GM21825 (cell line): ENCODE data around the gene FAM149A.

Experiments
- ATAC-seq: cut with Tn5 transposase; IDR thresholded peaks from one replicate; pipeline ENCODE4 v1.9.1; 2021; ENCODE audit warnings: mild to moderate bottlenecking, moderate library complexity; ENCODE audit not compliant: unreplicated experiment

FAM149A gene

DNA sequence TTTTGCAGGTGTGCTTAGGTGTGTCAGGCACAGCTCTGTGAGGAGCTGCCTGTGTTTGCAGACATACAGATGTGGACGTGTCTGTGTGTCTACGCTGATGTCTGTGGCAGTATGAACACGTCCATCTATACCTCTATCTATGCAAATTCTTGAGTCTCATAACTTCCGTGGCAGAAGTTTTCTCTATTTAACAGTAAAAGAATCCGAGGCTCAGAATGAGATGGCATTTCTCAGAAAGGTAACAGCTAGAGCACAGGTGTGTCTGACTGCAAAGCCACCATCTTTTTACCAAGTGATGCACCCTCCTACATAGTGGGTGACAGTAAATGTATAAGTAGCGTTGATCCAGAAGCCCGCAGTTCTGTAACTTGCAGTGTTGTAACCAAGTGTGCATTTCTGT lies 47.0 kb downstream of the FAM149A start:
- no peak for ATAC-seq

DNA sequence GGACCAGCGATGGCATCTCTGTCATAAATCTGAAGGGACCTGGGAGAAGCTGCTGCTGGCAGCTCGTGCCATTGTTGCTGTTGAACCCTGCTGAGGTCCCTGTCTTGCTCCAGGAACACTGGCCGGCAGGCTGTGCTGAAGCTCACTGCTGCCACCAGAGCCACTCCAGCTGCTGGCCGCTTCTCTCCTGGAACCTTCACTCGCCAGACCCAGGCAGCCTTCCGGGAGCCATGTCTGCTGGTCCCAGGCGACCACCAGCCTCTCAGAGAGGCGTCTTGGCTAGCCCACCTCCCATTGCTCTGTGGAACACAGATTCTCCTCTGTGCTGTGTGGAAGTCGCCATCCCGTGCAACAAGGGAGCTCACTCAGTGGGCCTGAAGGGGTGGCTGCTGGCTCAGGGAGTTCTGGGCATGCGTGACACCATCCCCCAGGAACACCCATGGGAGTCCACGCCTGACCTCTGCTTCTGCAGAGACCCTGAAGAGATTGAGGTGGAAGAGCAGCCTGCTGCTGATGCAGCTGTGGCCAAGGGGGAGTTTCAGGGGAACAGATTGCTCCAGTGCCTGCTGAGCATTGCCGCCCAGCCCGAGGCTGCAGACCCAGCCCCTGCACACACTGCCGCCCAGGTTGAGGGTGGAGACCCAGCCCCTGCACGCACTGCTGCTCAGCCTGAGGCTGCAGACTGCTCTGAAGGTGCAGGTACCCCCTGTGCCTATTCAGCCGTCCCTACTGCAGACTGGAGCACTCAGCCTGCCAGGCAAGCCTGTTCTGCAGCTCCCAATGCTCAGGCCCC lies 53.7 kb downstream of the FAM149A start:
- ATAC-seq, result no peak

DNA sequence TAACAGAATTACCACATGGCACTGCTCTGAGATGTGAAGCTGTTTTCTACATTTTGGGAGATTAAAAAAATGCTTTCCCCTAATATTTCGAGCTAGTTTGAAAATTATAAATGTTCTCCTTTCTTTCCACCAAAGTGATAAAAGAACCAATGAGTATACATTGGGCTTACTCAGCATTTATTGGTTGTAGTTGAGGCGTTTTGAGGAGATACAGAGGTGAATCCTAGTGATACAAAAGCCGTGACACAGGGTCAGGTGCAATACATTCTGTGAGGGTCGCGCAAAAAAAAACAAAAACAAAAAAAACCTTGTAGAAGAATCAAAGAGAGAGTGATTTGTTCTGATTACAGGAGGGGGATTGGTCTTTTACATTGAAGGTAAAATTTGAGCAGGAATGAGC lies 54.5 kb downstream of the FAM149A start:
- ATAC-seq, result no peak

DNA sequence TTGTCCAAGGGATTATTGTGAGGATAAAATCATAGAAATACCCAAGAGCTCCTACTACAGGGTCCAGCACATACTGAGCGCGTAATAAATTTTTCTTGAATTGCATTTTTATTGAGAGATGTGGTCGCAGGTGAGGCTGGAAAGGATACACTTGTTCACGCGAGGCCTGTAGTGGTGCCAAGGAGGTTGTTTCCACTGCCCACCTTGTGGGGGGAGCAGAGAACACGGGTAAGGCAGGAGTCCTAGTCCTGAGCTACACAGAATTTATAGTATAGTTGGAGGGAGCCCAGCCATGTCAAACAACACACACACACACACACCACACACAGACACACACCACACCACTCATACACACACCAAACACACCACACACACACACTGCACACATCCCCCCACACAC lies 55.1 kb downstream of the FAM149A start:
- no peak for ATAC-seq

DNA sequence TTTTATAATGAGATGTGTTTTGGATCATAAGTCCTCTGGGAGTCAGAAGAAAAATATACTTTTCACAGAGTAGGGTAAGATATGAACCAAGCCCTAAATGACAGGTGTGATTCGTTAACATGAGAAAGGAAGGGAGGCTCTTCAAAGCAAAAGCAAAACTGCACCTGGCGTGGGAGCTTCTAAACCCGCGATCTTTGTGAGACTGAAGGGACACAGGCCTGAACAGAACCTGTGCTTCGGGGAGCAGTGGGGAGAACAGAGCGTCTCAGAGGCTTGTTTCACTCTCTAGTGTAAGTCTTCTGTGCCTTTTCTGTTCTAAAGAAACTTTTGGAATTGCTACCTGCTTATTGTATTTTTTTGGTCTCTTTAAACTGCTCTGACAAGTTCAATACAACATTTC lies 56.6 kb downstream of the FAM149A start:
- ATAC-seq, result peak; percentile 70

DNA sequence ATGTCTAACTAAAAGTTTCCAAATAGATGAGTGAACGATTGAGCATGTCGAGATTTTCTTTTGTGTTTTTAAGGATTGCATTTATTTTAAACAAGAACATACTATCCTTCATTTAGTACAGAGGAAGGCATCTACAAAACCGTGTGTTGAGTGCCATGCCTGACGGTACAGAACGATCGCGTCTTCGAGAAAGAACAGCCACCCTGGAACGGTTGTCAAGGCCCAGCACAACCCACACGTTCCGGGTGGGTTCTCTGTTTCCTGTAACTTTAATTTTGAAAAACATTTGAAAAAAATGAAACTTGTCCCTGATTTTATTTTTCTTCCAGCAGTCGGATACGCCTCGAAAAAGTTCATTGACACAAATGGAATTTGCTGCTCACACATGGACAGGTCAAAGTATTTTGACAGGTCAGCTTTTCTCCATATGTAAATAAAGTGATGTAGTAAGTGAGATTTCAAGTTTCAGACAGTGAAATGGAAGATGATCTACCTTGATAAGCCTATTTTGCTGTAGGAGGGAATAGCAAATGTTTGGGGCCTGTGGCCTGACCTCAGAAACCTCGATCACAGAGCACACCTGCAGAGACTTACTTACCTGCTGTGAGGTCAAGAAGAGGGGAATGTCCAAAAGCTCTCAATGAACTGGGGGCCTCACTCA lies 62.5 kb downstream of the FAM149A start:
- no peak for ATAC-seq

DNA sequence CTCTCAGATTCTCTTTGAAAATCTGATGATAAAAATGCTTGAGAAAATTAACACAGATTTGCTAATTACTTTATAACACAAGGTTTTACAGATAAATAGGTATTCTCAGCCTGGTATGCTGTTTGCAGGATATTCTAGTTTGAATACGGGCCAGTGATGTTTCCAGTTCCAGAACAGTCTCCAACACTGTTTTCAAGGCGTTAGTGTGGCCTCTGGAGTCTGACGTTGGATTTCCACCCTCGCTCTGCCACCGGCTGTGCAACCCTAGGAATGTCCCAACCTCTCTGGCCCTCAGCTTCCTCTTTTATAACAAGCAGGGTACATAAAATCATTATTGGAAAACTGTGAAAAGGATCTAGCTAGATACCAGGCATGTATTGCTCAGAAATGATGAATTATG lies 63.1 kb downstream of the FAM149A start:
- ATAC-seq, result no peak

DNA sequence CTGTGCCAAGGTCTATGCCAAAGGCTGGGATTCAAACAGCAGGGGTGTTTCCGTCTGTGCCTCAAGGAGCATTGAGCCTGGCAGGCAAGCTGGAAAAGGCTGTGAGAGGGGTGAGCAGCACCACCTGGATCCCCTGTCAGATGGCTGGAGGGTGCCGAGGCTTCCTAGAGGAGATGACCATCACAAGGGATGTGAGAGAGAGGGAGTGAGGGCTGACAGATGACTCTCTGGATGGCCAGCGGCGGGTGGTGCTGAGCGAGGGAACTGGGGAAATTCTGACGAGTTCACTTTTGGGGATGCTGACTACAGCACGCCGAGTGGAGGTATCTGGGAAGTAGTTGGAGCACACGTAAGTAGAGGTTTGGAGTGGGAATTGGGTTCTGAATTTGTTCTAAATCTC lies 64.2 kb downstream of the FAM149A start:
- no peak for ATAC-seq

DNA sequence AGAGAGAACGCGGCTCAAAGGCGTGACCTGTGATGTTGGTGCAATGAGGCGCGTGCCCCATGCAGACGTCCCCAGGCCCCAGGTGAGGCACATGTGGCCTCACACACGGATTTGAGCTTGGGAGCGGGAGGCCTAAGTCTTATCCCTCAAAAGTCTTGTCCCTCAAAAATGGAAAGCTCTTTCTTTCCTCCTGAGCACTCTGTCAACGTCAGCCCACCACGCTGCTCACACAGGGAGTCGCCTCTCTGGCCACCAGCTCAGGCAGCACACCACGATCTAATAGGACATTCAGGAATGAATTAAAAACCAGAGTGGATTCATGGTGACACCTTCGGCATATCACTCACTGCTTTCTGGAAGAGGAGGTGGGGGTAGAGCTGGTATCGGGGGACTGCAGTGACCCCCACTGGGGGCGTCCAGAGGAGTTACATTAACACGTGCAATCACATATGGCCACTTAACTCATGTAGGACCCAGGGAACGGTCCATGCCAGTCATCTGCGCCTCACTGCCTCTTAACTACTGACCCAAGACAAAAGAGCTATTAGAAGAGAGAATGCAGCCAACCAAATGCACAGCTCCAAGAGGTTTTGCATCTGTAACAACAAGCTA lies 64.9 kb downstream of the FAM149A start:
- ATAC-seq, result no peak

DNA sequence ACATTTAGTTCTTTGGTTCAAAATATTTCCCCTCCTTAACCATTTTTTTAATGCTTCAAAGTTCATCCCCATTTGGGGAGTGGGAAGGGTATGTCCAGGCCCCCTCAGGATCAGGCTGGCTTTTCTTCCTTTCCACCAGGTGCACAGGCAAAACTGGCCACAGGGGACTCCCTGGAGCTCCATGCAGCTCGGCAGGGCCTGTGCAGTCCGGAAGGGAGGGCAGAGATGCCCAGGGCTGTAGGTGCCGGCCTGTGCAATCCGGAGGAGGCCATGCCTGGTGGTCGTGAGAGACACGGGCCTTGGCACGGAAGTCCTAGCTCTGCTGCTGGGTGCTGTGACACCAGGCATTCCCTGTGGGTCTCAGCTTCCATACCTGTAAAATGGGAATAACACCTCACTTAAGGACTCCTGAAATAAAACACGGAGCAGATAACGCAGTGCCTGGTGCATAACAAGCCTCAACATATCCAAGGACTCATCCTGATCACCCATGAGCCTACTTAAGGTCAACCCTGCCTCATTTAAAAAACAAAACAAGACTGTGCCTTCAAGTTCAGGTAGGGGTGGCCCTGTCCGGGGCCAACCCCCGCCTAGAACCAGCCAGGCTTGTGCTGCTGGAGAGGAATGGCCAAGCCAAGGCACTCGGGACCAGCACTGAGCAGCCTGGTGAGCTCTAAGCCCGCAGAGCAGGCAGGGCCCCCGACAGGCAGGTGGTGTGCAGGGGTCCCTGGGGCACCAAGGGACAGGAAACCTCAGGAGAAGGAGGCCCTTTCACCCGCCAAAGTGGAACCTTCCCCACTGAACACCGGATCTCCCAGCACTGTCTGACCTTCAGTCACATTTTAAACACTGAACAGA lies 65.7 kb downstream of the FAM149A start:
- no peak for ATAC-seq

DNA sequence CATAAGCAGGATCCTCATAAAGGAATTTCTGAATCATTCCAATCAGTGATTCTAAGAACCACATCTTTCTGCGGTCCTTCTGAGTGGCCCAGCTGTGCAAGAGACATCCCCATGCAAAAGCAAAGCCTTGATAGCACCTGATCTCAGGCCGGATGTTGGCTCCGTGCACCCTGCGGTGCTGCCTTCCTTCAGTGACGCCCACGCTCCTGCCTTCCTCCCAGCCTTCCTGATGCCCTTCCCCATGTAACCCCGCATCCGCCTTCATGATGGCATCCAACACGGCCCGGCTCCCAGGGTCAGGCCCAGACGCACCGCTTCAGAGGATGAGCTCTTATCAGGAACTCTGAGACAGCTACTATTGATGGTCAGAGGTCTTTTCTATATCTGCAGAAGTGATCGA lies 66.5 kb downstream of the FAM149A start:
- no peak for ATAC-seq

DNA sequence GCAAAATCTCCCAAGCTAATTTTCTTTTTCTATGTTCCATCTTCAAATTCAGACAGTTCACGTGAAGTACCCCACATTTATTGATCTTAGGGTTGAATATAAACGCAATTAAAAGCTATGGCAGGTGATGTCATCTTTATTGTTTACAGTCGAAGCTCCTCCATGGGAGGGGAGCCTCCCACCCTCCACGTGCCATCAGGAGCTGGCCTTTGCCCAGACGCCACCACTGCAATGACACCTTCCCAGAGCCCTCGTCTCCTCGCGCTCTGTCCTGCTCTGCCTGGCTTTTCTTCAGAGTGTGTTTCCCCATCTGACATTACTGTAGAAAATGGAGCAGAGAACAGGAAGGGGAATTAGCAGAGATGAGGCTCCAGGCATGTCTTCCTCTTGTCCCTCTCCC lies 68.0 kb downstream of the FAM149A start:
- no peak for ATAC-seq

DNA sequence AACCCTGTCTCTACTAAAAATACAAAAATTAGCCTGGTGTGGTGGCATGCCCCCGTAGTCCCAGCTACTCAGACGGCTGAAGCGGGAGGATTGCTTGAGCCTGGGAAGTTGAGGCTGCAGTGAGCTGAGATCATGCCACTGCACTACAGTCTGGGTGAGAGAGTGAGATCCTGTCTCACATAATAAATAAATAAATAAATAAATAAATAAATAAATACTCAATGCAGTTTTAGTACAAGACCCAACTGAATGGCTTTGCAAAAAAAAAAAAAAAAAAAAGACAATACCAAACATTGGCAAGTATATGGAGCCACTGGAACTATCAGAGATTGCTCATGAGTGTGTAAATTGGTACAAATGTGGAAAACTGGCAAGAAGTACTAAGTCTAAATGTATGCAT lies 83.6 kb downstream of the FAM149A start:
- no peak for ATAC-seq

DNA sequence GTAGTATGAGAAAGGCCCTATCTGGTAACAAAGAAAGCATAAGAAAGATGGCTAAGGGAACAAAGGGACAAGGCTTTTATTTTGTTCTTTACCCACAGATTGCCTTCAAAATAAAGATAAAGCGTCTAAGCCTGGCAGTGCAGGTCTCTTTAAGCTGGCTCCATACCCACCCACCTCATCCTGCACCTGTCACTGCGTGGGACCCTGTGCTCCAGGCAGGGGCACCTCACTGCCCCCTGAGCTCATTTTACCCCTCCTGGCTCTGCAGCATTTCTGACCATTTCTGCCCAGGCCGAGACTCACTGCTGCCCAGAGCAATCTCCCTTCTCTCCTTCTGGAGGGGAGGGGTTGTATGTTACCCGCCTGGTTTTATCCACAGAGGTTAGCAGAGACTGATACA lies 85.2 kb downstream of the FAM149A start:
- no peak for ATAC-seq

DNA sequence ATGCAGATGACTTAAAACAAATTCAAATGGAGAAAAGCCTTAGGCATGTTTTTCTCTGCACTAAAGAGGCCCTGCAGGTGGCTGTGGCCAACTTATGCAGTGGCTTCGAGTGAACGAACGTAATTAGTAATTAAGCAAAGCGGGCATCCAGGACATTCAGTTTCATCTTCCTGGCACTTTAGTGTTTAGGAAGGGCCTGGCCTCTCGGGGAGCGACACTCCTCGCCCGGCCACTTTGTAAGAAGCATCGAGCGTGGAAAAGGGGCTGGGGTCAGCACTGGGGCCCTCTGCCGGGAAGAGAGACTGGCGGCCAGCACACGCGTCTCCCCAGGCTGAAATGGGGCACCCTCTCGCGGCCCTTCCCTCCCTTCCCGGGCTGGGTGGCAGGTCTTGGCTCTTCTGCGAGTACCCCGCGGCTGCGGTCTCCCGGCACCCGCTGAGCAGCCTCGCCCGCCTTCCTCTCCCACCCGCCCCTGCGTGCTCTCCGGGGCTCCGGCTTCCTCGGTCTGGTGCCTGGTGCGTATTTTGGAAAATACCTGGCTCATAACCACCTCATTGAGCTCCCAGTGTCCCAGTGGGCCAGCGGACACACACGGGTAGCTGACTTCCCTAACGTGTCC lies 86.2 kb downstream of the FAM149A start:
- ATAC-seq, result peak; percentile 35

DNA sequence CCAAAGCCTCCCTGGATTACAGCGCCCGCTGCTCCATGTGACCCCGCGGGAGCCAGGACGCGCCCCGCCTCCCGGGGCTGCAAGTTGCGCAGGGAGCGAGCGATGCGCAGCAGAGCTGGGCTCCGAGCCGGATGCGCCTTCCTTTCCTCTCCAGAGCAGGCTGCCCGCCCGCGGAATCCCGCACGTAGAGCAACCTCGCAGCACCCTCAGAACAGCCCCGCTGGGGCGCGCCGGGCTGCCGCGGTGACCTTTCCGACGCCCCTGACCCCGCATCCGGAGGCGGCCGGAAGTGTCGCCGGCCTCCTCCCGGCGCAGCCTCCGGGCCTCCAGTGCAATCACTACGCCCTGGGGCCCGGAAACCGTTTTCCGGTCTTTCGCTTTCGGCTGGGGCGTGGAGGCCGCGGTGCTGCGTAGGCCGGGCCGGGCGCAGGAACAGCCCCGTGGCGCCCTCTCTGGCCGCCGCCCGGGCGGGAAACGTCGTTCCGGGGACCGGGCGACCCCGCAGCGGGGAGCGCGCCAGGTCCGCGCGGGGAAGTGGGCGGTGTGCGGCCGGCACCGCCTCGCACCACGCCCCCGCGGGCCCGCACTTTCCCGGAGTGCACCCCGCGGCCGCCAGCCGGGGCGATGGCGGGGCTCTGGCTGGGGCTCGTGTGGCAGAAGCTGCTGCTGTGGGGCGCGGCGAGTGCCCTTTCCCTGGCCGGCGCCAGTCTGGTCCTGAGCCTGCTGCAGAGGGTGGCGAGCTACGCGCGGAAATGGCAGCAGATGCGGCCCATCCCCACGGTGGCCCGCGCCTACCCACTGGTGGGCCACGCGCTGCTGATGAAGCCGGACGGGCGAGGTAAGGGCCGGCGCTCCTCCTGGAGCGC lies 86.9 kb downstream of the FAM149A start, which contains the start of gene CYP4V2:
Gene CYP4V2, plus strand, starts transcription at position 368 of the 866 bp plus-strand sequence. Its CDS starts 257 bp downstream, at position 625.
- peak; percentile 90 for ATAC-seq

DNA sequence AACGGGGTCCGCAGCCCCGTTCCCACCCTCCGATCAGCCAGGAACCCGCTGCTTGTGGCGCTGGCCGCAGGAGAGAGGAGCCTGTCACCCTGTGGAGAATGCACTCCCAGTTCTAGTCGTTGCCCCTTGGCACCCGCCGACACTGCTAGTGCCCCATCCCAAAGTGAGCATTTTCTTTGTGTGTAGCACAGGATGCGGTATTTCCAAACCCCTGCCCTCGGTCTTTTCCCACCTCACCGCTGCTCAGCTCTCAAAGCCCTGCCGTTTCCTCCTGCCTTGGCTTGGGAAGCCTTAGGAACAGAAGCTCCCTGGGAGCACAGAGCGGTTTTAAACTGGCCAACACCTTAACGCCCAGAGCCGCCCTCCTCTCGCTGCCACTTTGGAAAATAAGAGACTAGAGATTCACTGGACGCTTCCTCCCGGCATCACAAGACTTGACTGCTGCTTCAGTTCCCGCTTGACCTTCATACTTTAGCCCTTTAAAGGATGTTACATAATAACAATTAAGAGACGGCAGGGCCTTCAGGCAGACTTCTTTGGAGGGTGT lies 87.6 kb downstream of the FAM149A start:
- no peak for ATAC-seq

DNA sequence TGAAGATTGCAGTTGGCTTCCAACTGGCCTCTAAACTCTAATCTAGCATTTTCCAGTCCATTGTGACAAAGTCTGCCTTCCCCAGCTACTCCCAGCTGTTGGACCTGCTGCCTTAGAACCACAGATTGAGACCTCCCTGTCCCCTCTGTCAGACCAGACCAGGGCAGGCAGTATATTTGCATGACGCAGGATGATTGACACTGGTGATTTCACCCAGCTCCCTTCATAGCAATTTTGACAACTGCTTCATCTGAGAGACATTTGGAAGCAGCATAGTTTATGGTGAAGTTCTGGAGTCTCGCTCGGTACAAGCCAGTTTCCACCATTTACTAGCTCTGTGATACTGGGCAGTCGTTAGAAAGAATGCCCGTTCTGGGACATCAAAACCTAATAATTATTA lies 89.3 kb downstream of the FAM149A start:
- no peak for ATAC-seq

DNA sequence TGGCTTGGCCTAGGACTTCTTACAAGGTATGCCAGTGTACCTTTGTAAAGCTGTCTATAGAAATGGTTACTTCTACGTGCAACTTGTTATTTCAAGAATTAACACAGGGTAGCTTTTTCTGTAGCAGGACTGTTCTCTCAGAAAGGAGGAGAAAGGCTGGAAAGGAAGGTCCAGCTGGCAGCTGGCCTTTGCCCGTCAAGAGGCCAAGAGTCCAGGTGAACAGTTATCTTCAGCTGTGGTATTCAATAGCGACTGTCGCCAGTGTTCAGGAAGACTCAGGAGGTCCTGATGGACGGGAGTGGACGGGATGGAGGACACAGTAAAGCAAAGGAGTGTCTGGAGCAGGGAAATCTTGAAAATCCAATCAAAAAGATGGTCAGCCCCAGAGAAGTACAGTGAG lies 91.6 kb downstream of the FAM149A start:
- no peak for ATAC-seq
